H9 (cell line): Measurements from ENCODE around the gene GSTP1. TPM values are rescaled to one million over a fixed set of nuclear protein-coding genes. Genes with fewer than 3 reads are reported as not detected.

Source experiments
- DNase-seq: peaks from one replicate; pipeline ENCODE4 v3.0.0-alpha.2; 2017
- H2AFZ ChIP-seq: one replicate; pipeline ENCODE4 v1.6.1; 2013; ENCODE audit warnings: mild to moderate bottlenecking, low read length, control low read depth, moderate library complexity
- H2AK5ac ChIP-seq: 2 replicates; pipeline ENCODE4 v1.6.1; 2013; ENCODE audit warnings: low read length, control low read depth, mixed read lengths; ENCODE audit not compliant: insufficient read length
- H2BK120ac ChIP-seq: one replicate; pipeline ENCODE4 v1.6.1; 2013; ENCODE audit warnings: low read depth, mild to moderate bottlenecking, low read length, control low read depth, inconsistent platforms; ENCODE audit not compliant: poor library complexity, severe bottlenecking
- H2BK12ac ChIP-seq: 2 replicates; pipeline ENCODE4 v1.6.1; 2013; ENCODE audit warnings: low read length, control low read depth, mixed read lengths, low read depth; ENCODE audit not compliant: insufficient read length
- H2BK15ac ChIP-seq: 2 replicates; pipeline ENCODE4 v1.6.1; 2013; ENCODE audit warnings: low read depth, low read length, control low read depth
- H2BK20ac ChIP-seq: one replicate; pipeline ENCODE4 v1.6.1; 2013; ENCODE audit warnings: low read depth, mild to moderate bottlenecking, low read length, control low read depth, inconsistent platforms; ENCODE audit not compliant: poor library complexity, severe bottlenecking
- H2BK5ac ChIP-seq: 2 replicates; pipeline ENCODE4 v1.6.1; 2013; ENCODE audit warnings: low read length, control low read depth, mixed read lengths; ENCODE audit not compliant: insufficient read length
- H3K14ac ChIP-seq: 2 replicates; pipeline ENCODE4 v1.6.1; 2013; ENCODE audit warnings: low read length, control low read depth; ENCODE audit not compliant: insufficient read depth
- H3K18ac ChIP-seq: 2 replicates; pipeline ENCODE4 v1.6.1; 2013; ENCODE audit warnings: low read depth, mild to moderate bottlenecking, mixed read lengths, low read length, control low read depth; ENCODE audit not compliant: insufficient read length
- H3K23ac ChIP-seq: 2 replicates; pipeline ENCODE4 v1.6.1; 2013; ENCODE audit warnings: low read length, control low read depth, mixed read lengths, low read depth; ENCODE audit not compliant: insufficient read length
- H3K23me2 ChIP-seq: 2 replicates; pipeline ENCODE4 v1.6.1; 2013; ENCODE audit warnings: low read depth, mild to moderate bottlenecking, mixed read lengths, low read length, control low read depth; ENCODE audit not compliant: insufficient read length, poor library complexity, severe bottlenecking
- H3K27ac ChIP-seq: 2 replicates; pipeline ENCODE4 v1.5.1; 2013; ENCODE audit warnings: low read length, control low read depth, mixed read lengths, low read depth; ENCODE audit not compliant: insufficient read length
- H3K27me3 ChIP-seq: 2 replicates; pipeline ENCODE4 v1.6.1; 2013; ENCODE audit warnings: low read length, control low read depth, inconsistent platforms; ENCODE audit not compliant: insufficient read depth
- H3K4ac ChIP-seq: 2 replicates; pipeline ENCODE4 v1.6.1; 2013; ENCODE audit warnings: low read depth, mild to moderate bottlenecking, control low read depth, inconsistent platforms, low read length, moderate library complexity
- H3K4me1 ChIP-seq: 2 replicates; pipeline ENCODE4 v1.6.1; 2013; ENCODE audit warnings: low read length, control low read depth, inconsistent platforms; ENCODE audit not compliant: insufficient read depth
- H3K4me2 ChIP-seq: 2 replicates; pipeline ENCODE4 v1.6.1; 2013; ENCODE audit warnings: low read length, control low read depth, mixed read lengths; ENCODE audit not compliant: insufficient read length, insufficient read depth
- H3K56ac ChIP-seq: 2 replicates; pipeline ENCODE4 v1.6.1; 2013; ENCODE audit warnings: low read depth, mild to moderate bottlenecking, mixed read lengths, low read length, control low read depth; ENCODE audit not compliant: insufficient read length
- H3K79me1 ChIP-seq: 2 replicates; pipeline ENCODE4 v1.6.1; 2013; ENCODE audit warnings: low read depth, mild to moderate bottlenecking, moderate library complexity, low read length, control low read depth, inconsistent platforms; ENCODE audit not compliant: insufficient read depth, poor library complexity, severe bottlenecking
- H3K79me2 ChIP-seq: 2 replicates; pipeline ENCODE4 v1.6.1; 2013; ENCODE audit warnings: low read length, control low read depth, inconsistent platforms; ENCODE audit not compliant: insufficient read depth
- H3K9ac ChIP-seq: 2 replicates; pipeline ENCODE4 v1.6.1; 2013; ENCODE audit warnings: low read length, control low read depth, mixed read lengths; ENCODE audit not compliant: insufficient read length; ENCODE audit errors: extremely low read depth
- H3K9me3 ChIP-seq: one replicate; pipeline ENCODE4 v1.6.1; 2013; ENCODE audit warnings: low read depth, low read length, inconsistent platforms; ENCODE audit not compliant: control insufficient read depth
- H3T11ph ChIP-seq: one replicate; pipeline ENCODE4 v1.6.1; 2013; ENCODE audit warnings: mild to moderate bottlenecking, low read length, control low read depth, inconsistent platforms
- H4K20me1 ChIP-seq: one replicate; pipeline ENCODE4 v1.6.1; 2013; ENCODE audit not compliant: control insufficient read depth, insufficient read length, insufficient read depth
- H4K5ac ChIP-seq: 2 replicates; pipeline ENCODE4 v1.6.1; 2013; ENCODE audit warnings: low read depth, mild to moderate bottlenecking, mixed read lengths, low read length, control low read depth; ENCODE audit not compliant: insufficient read length
- H4K8ac ChIP-seq: replicated peaks from 2 replicates; pipeline ENCODE4 v1.6.1; 2013; ENCODE audit warnings: low read length, control low read depth, mixed read lengths, low read depth; ENCODE audit not compliant: insufficient read length
- H4K91ac ChIP-seq: 2 replicates; pipeline ENCODE4 v1.6.1; 2013; ENCODE audit warnings: low read depth, mild to moderate bottlenecking, moderate library complexity, mixed read lengths, low read length, control low read depth; ENCODE audit not compliant: insufficient read length
- H3K27ac Mint-ChIP-seq, 3 experiments: 2 replicates in 2 of 3; 3 replicates in 1 of 3; pipeline ENCODE4 v1.8.0; 2020 to 2021; ENCODE audit warnings: mixed read lengths in 3 of 3, mild to moderate bottlenecking in 1 of 3, moderate library complexity in 1 of 3
- H3K27me3 Mint-ChIP-seq: 2 replicates; pipeline ENCODE4 v1.8.0; 2021; ENCODE audit warnings: low read depth, mild to moderate bottlenecking, moderate library complexity, mixed read lengths
- H3K36me3 Mint-ChIP-seq, 3 experiments: 2 replicates in 2 of 3; 3 replicates in 1 of 3; pipeline ENCODE4 v1.8.0; 2020 to 2021; ENCODE audit warnings: low read depth in 3 of 3, mixed read lengths in 3 of 3; ENCODE audit not compliant: insufficient read depth in 1 of 3
- H3K4me1 Mint-ChIP-seq, 2 experiments: 2 replicates each; pipeline ENCODE4 v1.8.0; 2020; ENCODE audit warnings: mixed read lengths in 2 of 2
- H3K4me3 Mint-ChIP-seq, 2 experiments: 2 replicates in 1 of 2; 3 replicates in 1 of 2; pipeline ENCODE4 v1.8.0; 2020 to 2021; ENCODE audit warnings: mild to moderate bottlenecking in 2 of 2, mixed read lengths in 2 of 2, moderate library complexity in 1 of 2
- H3K9me3 Mint-ChIP-seq, 2 experiments: 2 replicates in 1 of 2; 3 replicates in 1 of 2; pipeline ENCODE4 v1.8.0; 2020; ENCODE audit warnings: mild to moderate bottlenecking in 2 of 2, mixed read lengths in 2 of 2, moderate library complexity in 1 of 2
- WGBS: extraction: QIAGEN DNeasy Blood & Tissue Kit; methylation state at CpG from one replicate; pipeline ENCODE4 v1.1.7; 2013; ENCODE audit warnings: missing lambda C conversion rate, low lambda C conversion rate, mixed read lengths; ENCODE audit not compliant: insufficient read length; ENCODE audit errors: extremely low coverage; 5-methylcytosine and 5-hydroxymethylcytosine counted together
- total RNA-seq: library from RNA; stranded (reverse); gene quantifications from 2 replicates; pipeline ENCODE4 v1.2.1, GENCODE V29; 2021
- TF ChIP-seq, protein P1 (sequence below): fragments of 200-600 bp; sonication (generic); conservative IDR thresholded peaks from 3 replicates; pipeline ENCODE4 v1.8.0; 2021; ENCODE audit warnings: antibody characterized with exemption, mild to moderate bottlenecking

The GSTP1 gene
- total RNA-seq, 1 experiment from 2014 or later, result 1,469 TPM

GRCh38 chr11:67576735-67577475 is 6.7 kb upstream of the GSTP1 start:
- peaks cover 49% of the 10 kb centered on the region for H3K27me3 Mint-ChIP-seq
- no peaks in the 10 kb centered on the region for H3K9me3 ChIP-seq

More at GRCh38 chr11:67576735-67577475, 6.7 kb upstream of the GSTP1 start:
- Histone ChIP-seq H4K20me1 (no peaks in the 10 kb centered on the region), H3T11ph (no peak overlapping the region), H2BK12ac (no peak overlapping the region), H3K56ac (no peak overlapping the region), H3K14ac (no peak overlapping the region; the same call in 1 of the 2 replicates), H4K5ac (no peak overlapping the region), H3K4ac (no peak overlapping the region), H3K27ac (no peak overlapping the region), H2AK5ac (no peak overlapping the region), H3K79me2 (no peaks in the 10 kb centered on the region), H2BK120ac (no peak overlapping the region), H3K23me2 (no peaks in the 10 kb centered on the region), H2BK5ac (no peak overlapping the region), H2BK20ac (no peak overlapping the region), H3K79me1 (no peaks in the 10 kb centered on the region), H3K23ac (no peak overlapping the region), H2AFZ (no peak overlapping the region), H3K18ac (no peak overlapping the region), H3K27me3 (no peaks in the 10 kb centered on the region), H4K91ac (no peak overlapping the region), H3K4me2 (no peak overlapping the region), H3K4me1 (peaks cover 3% of the 10 kb centered on the region; the same call in 1 of the 2 replicates), H2BK15ac (no peak overlapping the region), H3K9ac (no peak overlapping the region), H4K8ac (no peak overlapping the region)
- no CpG with 5 or more reads among the region's 14 CpGs for WGBS
- no peak overlapping the region for H3K27ac Mint-ChIP-seq
- H3K9me3 Mint-ChIP-seq, result peaks cover 0 to 3% of the 10 kb centered on the region in 2 experiments; a peak in 2 of 5 replicates
- DNase-seq, result peak; percentile 55
- H3K4me1 Mint-ChIP-seq, result peaks cover 39 to 41% of the 10 kb centered on the region in 2 experiments
- H3K4me3 Mint-ChIP-seq, result no peak overlapping the region
- TF ChIP-seq, protein P1, sequence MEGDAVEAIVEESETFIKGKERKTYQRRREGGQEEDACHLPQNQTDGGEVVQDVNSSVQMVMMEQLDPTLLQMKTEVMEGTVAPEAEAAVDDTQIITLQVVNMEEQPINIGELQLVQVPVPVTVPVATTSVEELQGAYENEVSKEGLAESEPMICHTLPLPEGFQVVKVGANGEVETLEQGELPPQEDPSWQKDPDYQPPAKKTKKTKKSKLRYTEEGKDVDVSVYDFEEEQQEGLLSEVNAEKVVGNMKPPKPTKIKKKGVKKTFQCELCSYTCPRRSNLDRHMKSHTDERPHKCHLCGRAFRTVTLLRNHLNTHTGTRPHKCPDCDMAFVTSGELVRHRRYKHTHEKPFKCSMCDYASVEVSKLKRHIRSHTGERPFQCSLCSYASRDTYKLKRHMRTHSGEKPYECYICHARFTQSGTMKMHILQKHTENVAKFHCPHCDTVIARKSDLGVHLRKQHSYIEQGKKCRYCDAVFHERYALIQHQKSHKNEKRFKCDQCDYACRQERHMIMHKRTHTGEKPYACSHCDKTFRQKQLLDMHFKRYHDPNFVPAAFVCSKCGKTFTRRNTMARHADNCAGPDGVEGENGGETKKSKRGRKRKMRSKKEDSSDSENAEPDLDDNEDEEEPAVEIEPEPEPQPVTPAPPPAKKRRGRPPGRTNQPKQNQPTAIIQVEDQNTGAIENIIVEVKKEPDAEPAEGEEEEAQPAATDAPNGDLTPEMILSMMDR, result peak; percentile 58
- no peaks in the 10 kb centered on the region for H3K36me3 Mint-ChIP-seq
